H9 (cell line): ENCODE measurements around the gene PCGF3. TPM values are rescaled to one million over a fixed set of nuclear protein-coding genes. Genes with fewer than 3 reads are reported as not detected.

Experiments used
- DNase-seq: peaks from one replicate; pipeline ENCODE4 v3.0.0-alpha.2; 2017
- H2AFZ ChIP-seq: one replicate; pipeline ENCODE4 v1.6.1; 2013; ENCODE audit warnings: mild to moderate bottlenecking, low read length, control low read depth, moderate library complexity
- H2AK5ac ChIP-seq: 2 replicates; pipeline ENCODE4 v1.6.1; 2013; ENCODE audit warnings: low read length, control low read depth, mixed read lengths; ENCODE audit not compliant: insufficient read length
- H2BK120ac ChIP-seq: one replicate; pipeline ENCODE4 v1.6.1; 2013; ENCODE audit warnings: low read depth, mild to moderate bottlenecking, low read length, control low read depth, inconsistent platforms; ENCODE audit not compliant: poor library complexity, severe bottlenecking
- H2BK12ac ChIP-seq: 2 replicates; pipeline ENCODE4 v1.6.1; 2013; ENCODE audit warnings: low read length, control low read depth, mixed read lengths, low read depth; ENCODE audit not compliant: insufficient read length
- H2BK15ac ChIP-seq: 2 replicates; pipeline ENCODE4 v1.6.1; 2013; ENCODE audit warnings: low read depth, low read length, control low read depth
- H2BK20ac ChIP-seq: one replicate; pipeline ENCODE4 v1.6.1; 2013; ENCODE audit warnings: low read depth, mild to moderate bottlenecking, low read length, control low read depth, inconsistent platforms; ENCODE audit not compliant: poor library complexity, severe bottlenecking
- H2BK5ac ChIP-seq: 2 replicates; pipeline ENCODE4 v1.6.1; 2013; ENCODE audit warnings: low read length, control low read depth, mixed read lengths; ENCODE audit not compliant: insufficient read length
- H3K14ac ChIP-seq: 2 replicates; pipeline ENCODE4 v1.6.1; 2013; ENCODE audit warnings: low read length, control low read depth; ENCODE audit not compliant: insufficient read depth
- H3K18ac ChIP-seq: 2 replicates; pipeline ENCODE4 v1.6.1; 2013; ENCODE audit warnings: low read depth, mild to moderate bottlenecking, mixed read lengths, low read length, control low read depth; ENCODE audit not compliant: insufficient read length
- H3K23ac ChIP-seq: 2 replicates; pipeline ENCODE4 v1.6.1; 2013; ENCODE audit warnings: low read length, control low read depth, mixed read lengths, low read depth; ENCODE audit not compliant: insufficient read length
- H3K23me2 ChIP-seq: 2 replicates; pipeline ENCODE4 v1.6.1; 2013; ENCODE audit warnings: low read depth, mild to moderate bottlenecking, mixed read lengths, low read length, control low read depth; ENCODE audit not compliant: insufficient read length, poor library complexity, severe bottlenecking
- H3K27ac ChIP-seq: 2 replicates; pipeline ENCODE4 v1.5.1; 2013; ENCODE audit warnings: low read length, control low read depth, mixed read lengths, low read depth; ENCODE audit not compliant: insufficient read length
- H3K27me3 ChIP-seq: 2 replicates; pipeline ENCODE4 v1.6.1; 2013; ENCODE audit warnings: low read length, control low read depth, inconsistent platforms; ENCODE audit not compliant: insufficient read depth
- H3K4ac ChIP-seq: 2 replicates; pipeline ENCODE4 v1.6.1; 2013; ENCODE audit warnings: low read depth, mild to moderate bottlenecking, control low read depth, inconsistent platforms, low read length, moderate library complexity
- H3K4me1 ChIP-seq: 2 replicates; pipeline ENCODE4 v1.6.1; 2013; ENCODE audit warnings: low read length, control low read depth, inconsistent platforms; ENCODE audit not compliant: insufficient read depth
- H3K4me2 ChIP-seq: 2 replicates; pipeline ENCODE4 v1.6.1; 2013; ENCODE audit warnings: low read length, control low read depth, mixed read lengths; ENCODE audit not compliant: insufficient read length, insufficient read depth
- H3K56ac ChIP-seq: 2 replicates; pipeline ENCODE4 v1.6.1; 2013; ENCODE audit warnings: low read depth, mild to moderate bottlenecking, mixed read lengths, low read length, control low read depth; ENCODE audit not compliant: insufficient read length
- H3K79me1 ChIP-seq: 2 replicates; pipeline ENCODE4 v1.6.1; 2013; ENCODE audit warnings: low read depth, mild to moderate bottlenecking, moderate library complexity, low read length, control low read depth, inconsistent platforms; ENCODE audit not compliant: insufficient read depth, poor library complexity, severe bottlenecking
- H3K79me2 ChIP-seq: 2 replicates; pipeline ENCODE4 v1.6.1; 2013; ENCODE audit warnings: low read length, control low read depth, inconsistent platforms; ENCODE audit not compliant: insufficient read depth
- H3K9ac ChIP-seq: 2 replicates; pipeline ENCODE4 v1.6.1; 2013; ENCODE audit warnings: low read length, control low read depth, mixed read lengths; ENCODE audit not compliant: insufficient read length; ENCODE audit errors: extremely low read depth
- H3K9me3 ChIP-seq: one replicate; pipeline ENCODE4 v1.6.1; 2013; ENCODE audit warnings: low read depth, low read length, inconsistent platforms; ENCODE audit not compliant: control insufficient read depth
- H3T11ph ChIP-seq: one replicate; pipeline ENCODE4 v1.6.1; 2013; ENCODE audit warnings: mild to moderate bottlenecking, low read length, control low read depth, inconsistent platforms
- H4K20me1 ChIP-seq: one replicate; pipeline ENCODE4 v1.6.1; 2013; ENCODE audit not compliant: control insufficient read depth, insufficient read length, insufficient read depth
- H4K5ac ChIP-seq: 2 replicates; pipeline ENCODE4 v1.6.1; 2013; ENCODE audit warnings: low read depth, mild to moderate bottlenecking, mixed read lengths, low read length, control low read depth; ENCODE audit not compliant: insufficient read length
- H4K8ac ChIP-seq: replicated peaks from 2 replicates; pipeline ENCODE4 v1.6.1; 2013; ENCODE audit warnings: low read length, control low read depth, mixed read lengths, low read depth; ENCODE audit not compliant: insufficient read length
- H4K91ac ChIP-seq: 2 replicates; pipeline ENCODE4 v1.6.1; 2013; ENCODE audit warnings: low read depth, mild to moderate bottlenecking, moderate library complexity, mixed read lengths, low read length, control low read depth; ENCODE audit not compliant: insufficient read length
- H3K27ac Mint-ChIP-seq, 3 experiments: 2 replicates in 2 of 3; 3 replicates in 1 of 3; pipeline ENCODE4 v1.8.0; 2020 to 2021; ENCODE audit warnings: mixed read lengths in 3 of 3, mild to moderate bottlenecking in 1 of 3, moderate library complexity in 1 of 3
- H3K27me3 Mint-ChIP-seq: 2 replicates; pipeline ENCODE4 v1.8.0; 2021; ENCODE audit warnings: low read depth, mild to moderate bottlenecking, moderate library complexity, mixed read lengths
- H3K36me3 Mint-ChIP-seq, 3 experiments: 2 replicates in 2 of 3; 3 replicates in 1 of 3; pipeline ENCODE4 v1.8.0; 2020 to 2021; ENCODE audit warnings: low read depth in 3 of 3, mixed read lengths in 3 of 3; ENCODE audit not compliant: insufficient read depth in 1 of 3
- H3K4me1 Mint-ChIP-seq, 2 experiments: 2 replicates each; pipeline ENCODE4 v1.8.0; 2020; ENCODE audit warnings: mixed read lengths in 2 of 2
- H3K4me3 Mint-ChIP-seq, 2 experiments: 2 replicates in 1 of 2; 3 replicates in 1 of 2; pipeline ENCODE4 v1.8.0; 2020 to 2021; ENCODE audit warnings: mild to moderate bottlenecking in 2 of 2, mixed read lengths in 2 of 2, moderate library complexity in 1 of 2
- H3K9me3 Mint-ChIP-seq, 2 experiments: 2 replicates in 1 of 2; 3 replicates in 1 of 2; pipeline ENCODE4 v1.8.0; 2020; ENCODE audit warnings: mild to moderate bottlenecking in 2 of 2, mixed read lengths in 2 of 2, moderate library complexity in 1 of 2
- CTCF ChIP-seq: fragments of 200-600 bp; sonication (generic); conservative IDR thresholded peaks from 3 replicates; pipeline ENCODE4 v1.8.0; 2021; ENCODE audit warnings: antibody characterized with exemption, mild to moderate bottlenecking
- WGBS: extraction: QIAGEN DNeasy Blood & Tissue Kit; methylation state at CpG from one replicate; pipeline ENCODE4 v1.1.7; 2013; ENCODE audit warnings: missing lambda C conversion rate, low lambda C conversion rate, mixed read lengths; ENCODE audit not compliant: insufficient read length; ENCODE audit errors: extremely low coverage; 5-methylcytosine and 5-hydroxymethylcytosine counted together
- total RNA-seq: library from RNA; stranded (reverse); gene quantifications from 2 replicates; pipeline ENCODE4 v1.2.1, GENCODE V29; 2021

PCGF3 gene
- total RNA-seq, 1 experiment from 2014 or later: 43.1 TPM

GRCh38 chr4:718460-718859 is 12.8 kb downstream of the PCGF3 start:
- Histone ChIP-seq H3K23ac (no peak overlapping the region), H4K5ac (no peak overlapping the region), H2BK15ac (no peak overlapping the region), H3K18ac (no peak overlapping the region), H3K14ac (no peak overlapping the region), H3K79me2 (peaks cover 36% of the 10 kb centered on the region; the same call in 1 of the 2 replicates), H3K56ac (no peak overlapping the region), H2AFZ (no peak overlapping the region), H3K23me2 (no peaks in the 10 kb centered on the region), H2BK5ac (no peak overlapping the region), H2BK120ac (no peak overlapping the region), H2BK20ac (no peak overlapping the region), H4K91ac (no peak overlapping the region), H3T11ph (no peak overlapping the region), H4K8ac (no peak overlapping the region), H3K27me3 (no peaks in the 10 kb centered on the region), H2AK5ac (no peak overlapping the region), H3K79me1 (peaks cover 9% of the 10 kb centered on the region), H3K4ac (no peak overlapping the region), H3K9ac (no peak overlapping the region), H2BK12ac (no peak overlapping the region), H4K20me1 (no peaks in the 10 kb centered on the region), H3K27ac (no peak overlapping the region), H3K4me2 (no peak overlapping the region), H3K9me3 (no peaks in the 10 kb centered on the region), H3K4me1 (no peaks in the 10 kb centered on the region)
- WGBS: no CpG with 5 or more reads among the region's 8 CpGs
- no peak for TF ChIP-seq CTCF
- no peak overlapping the region for H3K4me3 Mint-ChIP-seq
- H3K36me3 Mint-ChIP-seq: peaks cover 22 to 37% (median 29%) of the 10 kb centered on the region in 3 experiments
- no peaks in the 10 kb centered on the region; the same call in 1 of the 2 replicates for H3K27me3 Mint-ChIP-seq
- H3K27ac Mint-ChIP-seq: no peak overlapping the region
- no peaks in the 10 kb centered on the region; a peak in 2 of 4 replicates for H3K4me1 Mint-ChIP-seq
- no peak for DNase-seq
- no peaks in the 10 kb centered on the region; a peak in 1 of 5 replicates for H3K9me3 Mint-ChIP-seq
